Measurements from ENCODE around the gene HOMER1.

- TF ChIP-seq SMC3 (conservative IDR thresholded peaks at IDR 0.05; ENCODE audit: poor library complexity) (no peak), CTCF (IDR thresholded peaks at IDR 0.05; ENCODE audit: poor library complexity, severe bottlenecking) (no peak), POLR2AphosphoS5 (IDR thresholded peaks at IDR 0.05) (no peak), EZH2 (IDR thresholded peaks at IDR 0.05; ENCODE audit: borderline replicate concordance, insufficient read depth, low read length, poor library complexity, severe bottlenecking) (no peak), TAF1 (IDR thresholded peaks at IDR 0.05; ENCODE audit: low read depth) (no peak), EP300 (conservative IDR thresholded peaks at IDR 0.05; ENCODE audit: poor library complexity, severe bottlenecking) (no peak), REST (IDR thresholded peaks at IDR 0.05; ENCODE audit: borderline replicate concordance) (no peak)
Measured at GRCh38 chr5:79413112-79413511, 100.8 kb downstream of the HOMER1 start.

Data from neural cell (in vitro differentiated cells).